Measurements from ENCODE around the gene IL22RA2. TPM values are rescaled to one million over a fixed set of nuclear protein-coding genes. Genes with fewer than 3 reads are reported as not detected.

IL22RA2 gene
- total RNA-seq, 1 donor from 2014 or later: not detected

DNA sequence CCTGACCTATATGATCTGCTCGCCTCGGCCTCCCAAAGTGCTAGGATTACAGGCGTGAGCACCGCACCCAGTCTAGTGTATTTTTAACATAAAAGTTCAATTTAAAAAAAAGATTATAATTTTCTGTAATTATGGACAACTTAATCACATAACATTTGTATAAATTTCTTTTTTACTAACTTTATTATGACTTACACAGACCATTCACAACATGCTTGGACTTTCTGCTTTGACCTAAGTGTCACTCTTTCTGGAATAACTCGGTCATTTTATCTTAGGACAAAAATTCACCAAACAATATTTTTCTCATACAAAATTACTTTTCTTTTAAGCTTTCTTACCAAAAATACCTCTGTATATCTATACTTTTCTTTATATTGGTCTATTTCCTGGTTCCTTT lies 15.4 kb upstream of the IL22RA2 start:
- DNase-seq (ENCODE audit: low read depth): no peak
- TF ChIP-seq, protein P1, sequence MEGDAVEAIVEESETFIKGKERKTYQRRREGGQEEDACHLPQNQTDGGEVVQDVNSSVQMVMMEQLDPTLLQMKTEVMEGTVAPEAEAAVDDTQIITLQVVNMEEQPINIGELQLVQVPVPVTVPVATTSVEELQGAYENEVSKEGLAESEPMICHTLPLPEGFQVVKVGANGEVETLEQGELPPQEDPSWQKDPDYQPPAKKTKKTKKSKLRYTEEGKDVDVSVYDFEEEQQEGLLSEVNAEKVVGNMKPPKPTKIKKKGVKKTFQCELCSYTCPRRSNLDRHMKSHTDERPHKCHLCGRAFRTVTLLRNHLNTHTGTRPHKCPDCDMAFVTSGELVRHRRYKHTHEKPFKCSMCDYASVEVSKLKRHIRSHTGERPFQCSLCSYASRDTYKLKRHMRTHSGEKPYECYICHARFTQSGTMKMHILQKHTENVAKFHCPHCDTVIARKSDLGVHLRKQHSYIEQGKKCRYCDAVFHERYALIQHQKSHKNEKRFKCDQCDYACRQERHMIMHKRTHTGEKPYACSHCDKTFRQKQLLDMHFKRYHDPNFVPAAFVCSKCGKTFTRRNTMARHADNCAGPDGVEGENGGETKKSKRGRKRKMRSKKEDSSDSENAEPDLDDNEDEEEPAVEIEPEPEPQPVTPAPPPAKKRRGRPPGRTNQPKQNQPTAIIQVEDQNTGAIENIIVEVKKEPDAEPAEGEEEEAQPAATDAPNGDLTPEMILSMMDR (conservative IDR thresholded peaks at IDR 0.05; ENCODE audit: low read depth, low read length): no peak

DNA sequence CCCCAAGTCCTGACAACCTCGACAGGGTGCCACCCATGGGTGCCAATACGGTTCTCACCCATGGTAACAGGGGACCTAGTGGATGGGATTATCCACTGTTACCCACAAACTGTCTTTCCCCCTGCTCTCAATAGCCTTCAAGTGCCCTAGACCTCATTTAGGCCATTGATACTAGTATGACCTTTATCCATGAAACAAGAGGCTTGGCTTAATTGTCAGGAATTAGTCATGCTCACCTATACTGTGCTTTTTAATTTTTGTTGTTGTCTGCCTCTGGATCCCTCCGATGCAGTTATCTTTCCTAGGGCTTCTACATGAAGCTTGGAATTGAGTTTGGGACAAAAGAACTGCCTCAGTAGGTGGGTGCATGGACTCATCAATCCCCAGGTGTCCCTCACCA lies 11.8 kb upstream of the IL22RA2 start:
- DNase-seq (ENCODE audit: low read depth): no peak
- no peak overlapping the region for H3K4me3 ChIP-seq (ENCODE audit: low read depth, low read length)
- TF ChIP-seq, protein P1 (conservative IDR thresholded peaks at IDR 0.05; ENCODE audit: low read depth, low read length): no peak

More for the DNA sequence above, 15.4 kb upstream of the IL22RA2 start:
- H3K4me3 ChIP-seq (ENCODE audit: low read depth, low read length): no peak overlapping the region

DNA sequence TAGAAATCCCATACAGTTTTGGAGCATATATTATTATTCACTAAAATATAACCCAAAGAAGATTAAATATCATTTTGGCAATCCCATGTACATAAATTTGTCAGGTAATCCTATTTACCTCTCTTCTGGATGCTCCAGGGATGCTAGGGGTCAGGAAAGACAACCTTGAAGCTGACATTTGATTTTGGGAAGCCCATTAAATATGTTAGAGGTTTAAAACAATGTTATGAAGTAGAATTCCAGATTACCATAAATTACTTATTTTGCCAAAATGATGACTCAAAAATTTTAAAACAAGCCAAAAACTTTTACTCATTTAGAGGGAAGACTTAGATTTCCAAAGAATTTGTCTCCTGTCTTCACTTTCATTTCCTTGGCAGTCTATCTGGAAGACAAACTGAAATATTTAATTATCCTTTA lies 9.2 kb upstream of the IL22RA2 start:
- no peak overlapping the region for H3K4me3 ChIP-seq (ENCODE audit: low read depth, low read length)
- DNase-seq (ENCODE audit: low read depth): no peak
- TF ChIP-seq, protein P1 (conservative IDR thresholded peaks at IDR 0.05; ENCODE audit: low read depth, low read length): no peak

DNA sequence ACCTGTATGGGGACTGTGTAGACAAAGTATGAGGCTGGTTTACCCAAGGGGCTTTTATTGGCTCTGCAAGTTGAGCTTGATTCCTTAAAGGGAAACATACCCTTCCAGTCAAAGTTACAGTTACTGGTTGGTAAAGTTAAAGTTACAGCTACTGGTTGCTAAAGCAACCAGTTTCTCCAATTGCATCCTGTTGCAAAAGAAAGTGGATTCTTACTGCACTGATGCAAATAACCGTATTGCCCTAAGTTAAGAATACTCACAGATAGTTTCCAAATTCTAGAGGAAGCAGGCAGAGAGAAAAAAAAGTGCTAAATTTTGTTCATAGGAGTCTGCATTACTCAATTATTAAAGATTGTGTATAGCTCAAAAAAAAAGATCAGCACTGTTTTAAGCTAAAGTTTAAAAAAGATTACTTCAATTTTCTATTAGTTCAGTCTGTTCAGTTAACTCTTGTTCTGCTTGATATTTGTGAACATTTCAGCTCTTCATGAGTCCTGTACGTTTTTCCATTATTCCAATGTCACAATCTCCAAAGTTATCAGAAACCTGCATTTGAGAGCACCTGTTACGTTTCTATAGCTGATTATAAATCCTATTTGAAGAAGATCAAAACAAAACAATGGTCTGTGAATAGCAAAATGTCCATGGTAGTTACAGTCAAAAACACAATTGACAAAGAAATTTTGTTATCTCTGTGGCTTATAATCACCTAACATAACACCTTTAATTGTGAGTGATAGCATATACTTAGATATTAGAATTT lies 8.6 kb upstream of the IL22RA2 start:
- no peak for DNase-seq (ENCODE audit: low read depth)
- TF ChIP-seq, protein P1 (conservative IDR thresholded peaks at IDR 0.05; ENCODE audit: low read depth, low read length): no peak
- H3K4me3 ChIP-seq (ENCODE audit: low read depth, low read length): no peak overlapping the region

DNA sequence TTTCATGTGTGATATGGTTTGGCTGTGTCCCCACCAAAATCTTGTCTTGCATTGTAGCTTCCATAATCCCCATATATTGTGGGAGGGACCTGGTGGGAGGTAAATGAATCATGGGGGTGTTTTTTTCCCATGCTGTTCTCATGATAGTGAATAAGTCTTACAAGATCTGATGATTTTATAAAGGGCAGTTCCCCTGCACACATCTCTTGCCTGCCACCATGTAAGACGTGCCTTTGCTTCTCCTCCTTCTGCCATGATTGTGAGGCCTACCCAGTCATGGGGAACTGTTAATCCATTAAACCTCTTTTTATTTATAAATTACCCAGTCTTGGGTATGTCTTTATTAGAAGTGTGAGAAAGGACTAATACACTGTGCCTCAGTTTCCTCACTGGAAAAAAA lies 4.2 kb upstream of the IL22RA2 start:
- no peak for DNase-seq (ENCODE audit: low read depth)
- TF ChIP-seq, protein P1 (conservative IDR thresholded peaks at IDR 0.05; ENCODE audit: low read depth, low read length): no peak
- no peak overlapping the region for H3K4me3 ChIP-seq (ENCODE audit: low read depth, low read length)

DNA sequence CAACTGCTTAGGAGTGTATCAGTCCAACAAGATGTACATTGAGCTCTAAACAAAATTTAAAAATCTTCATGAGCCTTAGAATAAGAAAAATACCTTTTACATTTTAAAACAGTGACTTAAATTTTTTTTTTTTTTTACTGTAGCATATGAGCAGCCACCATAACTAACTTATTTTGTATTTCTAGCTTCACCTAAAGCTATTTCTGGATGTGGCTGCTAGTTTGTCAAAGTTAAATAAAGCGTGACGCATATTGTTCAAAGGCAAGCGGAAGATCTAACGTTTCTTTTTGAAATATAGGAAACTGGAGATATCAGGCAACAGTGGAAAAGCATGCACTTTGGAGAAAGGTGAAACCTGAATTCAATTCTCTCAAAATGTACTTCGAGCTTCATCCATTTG lies 3.3 kb upstream of the IL22RA2 start:
- TF ChIP-seq, protein P1 (conservative IDR thresholded peaks at IDR 0.05; ENCODE audit: low read depth, low read length): no peak

DNA sequence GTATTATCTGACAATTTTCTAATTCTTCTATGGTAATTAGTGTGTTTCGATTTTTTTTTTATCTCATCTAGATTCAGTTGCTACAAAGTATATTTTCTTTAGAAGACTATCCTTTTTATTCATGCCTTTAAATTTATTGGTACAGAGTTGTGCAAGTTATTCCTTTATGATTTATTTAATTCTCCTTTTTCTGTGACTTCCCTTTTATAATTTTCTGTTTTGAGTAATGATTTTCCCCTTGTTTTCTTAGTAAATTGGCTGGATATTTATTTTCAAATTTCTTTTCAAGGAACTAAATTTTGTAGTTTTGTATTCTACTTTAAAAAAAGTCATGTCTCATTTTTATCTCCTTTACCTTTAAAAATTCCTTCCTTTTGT lies 2.4 kb upstream of the IL22RA2 start:
- no peak for DNase-seq (ENCODE audit: low read depth)
- TF ChIP-seq, protein P1 (conservative IDR thresholded peaks at IDR 0.05; ENCODE audit: low read depth, low read length): no peak

More for the DNA sequence above, 3.3 kb upstream of the IL22RA2 start:
- no peak overlapping the region for H3K4me3 ChIP-seq (ENCODE audit: low read depth, low read length)
- DNase-seq (ENCODE audit: low read depth): no peak

More for the DNA sequence above, 2.4 kb upstream of the IL22RA2 start:
- no peak overlapping the region for H3K4me3 ChIP-seq (ENCODE audit: low read depth, low read length)
